MM.1S (cell line): ENCODE results near the gene SNRK.

Experiments
- DNase-seq: peaks from one replicate; pipeline ENCODE4 v3.0.0-alpha.2; 2015
- H2AFZ ChIP-seq: fragments of 300-600 bp; sonication (generic); 2 replicates; pipeline ENCODE4 v1.6.0; 2016; ENCODE audit warnings: antibody characterized with exemption, low read length
- H3F3A ChIP-seq: fragments of 300-600 bp; sonication (generic); 2 replicates; pipeline ENCODE4 v1.6.1; 2016; ENCODE audit warnings: mild to moderate bottlenecking, antibody characterized with exemption, low read length, moderate library complexity, mixed read lengths; ENCODE audit not compliant: insufficient read depth
- H3K27ac ChIP-seq: fragments of 300-600 bp; sonication (generic); 2 replicates; pipeline ENCODE4 v1.5.1; 2016; ENCODE audit warnings: mild to moderate bottlenecking, low read length
- H3K27me3 ChIP-seq: fragments of 300-600 bp; sonication (generic); replicated peaks from 2 replicates; pipeline ENCODE4 v1.6.0; 2016; ENCODE audit warnings: low read length; ENCODE audit not compliant: insufficient read depth
- H3K36me3 ChIP-seq: fragments of 300-600 bp; sonication (generic); replicated peaks from 2 replicates; pipeline ENCODE4 v1.6.1; 2016; ENCODE audit warnings: mild to moderate bottlenecking, low read length, mixed read lengths; ENCODE audit not compliant: insufficient read depth
- H3K4me1 ChIP-seq: fragments of 300-600 bp; sonication (generic); 2 replicates; pipeline ENCODE4 v1.6.1; 2016; ENCODE audit warnings: low read length, mixed read lengths
- H3K4me2 ChIP-seq: fragments of 300-600 bp; sonication (generic); 2 replicates; pipeline ENCODE4 v1.6.0; 2016; ENCODE audit warnings: low read depth, low read length
- H3K4me3 ChIP-seq: fragments of 300-600 bp; sonication (generic); 2 replicates; pipeline ENCODE4 v1.5.1; 2016; ENCODE audit warnings: low read length, mixed read lengths
- H3K79me2 ChIP-seq: fragments of 300-600 bp; sonication (generic); 2 replicates; pipeline ENCODE4 v1.6.1; 2016; ENCODE audit warnings: mixed run types, low read length, mixed read lengths
- H3K9ac ChIP-seq: fragments of 300-600 bp; sonication (generic); 2 replicates; pipeline ENCODE4 v1.6.1; 2016; ENCODE audit warnings: low read length, mixed read lengths
- H3K9me2 ChIP-seq: fragments of 300-600 bp; sonication (generic); replicated peaks from 2 replicates; pipeline ENCODE4 v1.6.1; 2016; ENCODE audit warnings: mild to moderate bottlenecking, low read length, mixed read lengths; ENCODE audit not compliant: insufficient read depth
- H3K9me3 ChIP-seq: fragments of 300-600 bp; sonication (generic); replicated peaks from 2 replicates; pipeline ENCODE4 v1.6.1; 2016; ENCODE audit warnings: mild to moderate bottlenecking, low read length, mixed read lengths; ENCODE audit not compliant: insufficient read depth
- H4K20me1 ChIP-seq: fragments of 300-600 bp; sonication (generic); 2 replicates; pipeline ENCODE4 v1.6.1; 2016; ENCODE audit warnings: mild to moderate bottlenecking, low read length, moderate library complexity, mixed read lengths; ENCODE audit not compliant: insufficient read depth
- EZH2 ChIP-seq: fragments of 300-600 bp; sonication (generic); optimal IDR thresholded peaks from 2 replicates; pipeline ENCODE3; 2017; ENCODE audit warnings: low read depth, mild to moderate bottlenecking, antibody characterized with exemption, low read length, mixed read lengths
- EZH2phosphoT487 ChIP-seq: fragments of 300-600 bp; sonication (generic); IDR thresholded peaks from 2 replicates; pipeline ENCODE4 v1.6.1; 2018; ENCODE audit warnings: antibody characterized with exemption, low read length
- TF ChIP-seq, protein P1 (sequence below): fragments of 300-600 bp; sonication (generic); IDR thresholded peaks from 2 replicates; pipeline ENCODE4 v1.5.1; 2016; ENCODE audit warnings: antibody characterized with exemption, low read length, mixed read lengths

Gene SNRK

DNA sequence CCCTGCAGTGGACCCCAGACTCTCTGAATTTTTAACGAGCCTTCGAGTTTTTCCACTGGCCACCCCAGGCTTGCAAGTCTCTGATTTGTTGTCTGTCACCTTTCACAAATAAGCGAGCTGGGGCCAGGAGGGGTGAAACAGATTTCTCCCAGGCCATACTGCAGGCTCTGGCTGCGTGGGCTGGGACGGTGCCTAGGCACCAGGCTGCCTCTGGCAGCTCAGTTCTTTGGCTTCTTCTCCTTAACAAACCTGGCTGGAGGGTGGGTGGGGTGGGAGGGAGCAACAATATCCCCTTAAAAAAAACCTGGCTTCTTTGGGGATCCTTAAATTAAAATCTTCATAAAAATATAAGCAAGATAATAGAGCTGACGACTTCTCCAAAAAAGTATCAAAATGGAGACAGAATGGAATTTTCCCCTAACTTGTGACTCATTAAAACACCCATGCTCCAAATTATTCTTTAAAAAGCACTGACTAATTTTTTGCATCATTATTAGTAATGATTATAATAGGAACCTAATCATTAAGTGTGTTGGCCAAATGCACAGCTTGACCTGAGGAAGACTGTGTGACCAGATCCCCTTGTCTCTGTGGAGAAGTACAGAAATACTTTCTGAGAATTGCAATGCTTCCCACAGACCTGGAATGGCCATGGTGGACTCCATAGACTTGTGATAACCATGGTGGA lies 84.1 kb downstream of the SNRK start:
- H3K36me3 ChIP-seq, result no peaks in the 10 kb centered on the region
- no peaks in the 10 kb centered on the region for H3K27me3 ChIP-seq
- H3K4me3 ChIP-seq, result no peak overlapping the region
- no peaks in the 10 kb centered on the region for H3K4me1 ChIP-seq
- no peaks in the 10 kb centered on the region for H3F3A ChIP-seq
- no peaks in the 10 kb centered on the region for H4K20me1 ChIP-seq
- no peaks in the 10 kb centered on the region for H3K79me2 ChIP-seq
- no peak overlapping the region for H3K27ac ChIP-seq
- H3K9ac ChIP-seq, result no peak overlapping the region
- no peaks in the 10 kb centered on the region for H3K9me3 ChIP-seq
- no peaks in the 10 kb centered on the region for H3K9me2 ChIP-seq
- DNase-seq, result no peak
- TF ChIP-seq EZH2 (no peak), EZH2phosphoT487 (no peak)
- TF ChIP-seq, protein P1, sequence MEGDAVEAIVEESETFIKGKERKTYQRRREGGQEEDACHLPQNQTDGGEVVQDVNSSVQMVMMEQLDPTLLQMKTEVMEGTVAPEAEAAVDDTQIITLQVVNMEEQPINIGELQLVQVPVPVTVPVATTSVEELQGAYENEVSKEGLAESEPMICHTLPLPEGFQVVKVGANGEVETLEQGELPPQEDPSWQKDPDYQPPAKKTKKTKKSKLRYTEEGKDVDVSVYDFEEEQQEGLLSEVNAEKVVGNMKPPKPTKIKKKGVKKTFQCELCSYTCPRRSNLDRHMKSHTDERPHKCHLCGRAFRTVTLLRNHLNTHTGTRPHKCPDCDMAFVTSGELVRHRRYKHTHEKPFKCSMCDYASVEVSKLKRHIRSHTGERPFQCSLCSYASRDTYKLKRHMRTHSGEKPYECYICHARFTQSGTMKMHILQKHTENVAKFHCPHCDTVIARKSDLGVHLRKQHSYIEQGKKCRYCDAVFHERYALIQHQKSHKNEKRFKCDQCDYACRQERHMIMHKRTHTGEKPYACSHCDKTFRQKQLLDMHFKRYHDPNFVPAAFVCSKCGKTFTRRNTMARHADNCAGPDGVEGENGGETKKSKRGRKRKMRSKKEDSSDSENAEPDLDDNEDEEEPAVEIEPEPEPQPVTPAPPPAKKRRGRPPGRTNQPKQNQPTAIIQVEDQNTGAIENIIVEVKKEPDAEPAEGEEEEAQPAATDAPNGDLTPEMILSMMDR, result no peak
- H2AFZ ChIP-seq, result no peak overlapping the region
- no peak overlapping the region for H3K4me2 ChIP-seq

DNA sequence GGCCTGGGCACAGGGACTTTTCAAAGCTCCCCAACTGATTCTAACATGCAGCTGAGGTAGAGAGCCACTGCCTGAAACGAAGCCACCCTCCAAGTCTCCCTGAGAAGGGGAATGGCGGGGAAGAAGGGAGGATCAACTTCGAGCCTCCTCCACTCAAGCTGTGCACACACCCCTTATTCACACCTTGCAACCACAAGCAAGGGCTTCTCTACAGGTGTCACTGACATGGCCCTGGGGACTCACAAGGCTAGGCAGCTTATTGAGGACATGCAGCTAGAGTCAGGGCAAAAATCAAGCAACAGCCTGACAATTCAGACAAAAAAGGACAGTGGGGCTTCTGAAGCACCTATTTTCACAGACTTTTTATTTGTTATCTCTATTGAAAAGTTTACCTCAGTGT lies 85.2 kb downstream of the SNRK start:
- H3K79me2 ChIP-seq, result no peaks in the 10 kb centered on the region
- no peak overlapping the region for H3K4me2 ChIP-seq
- no peaks in the 10 kb centered on the region for H3K9me3 ChIP-seq
- H3K9me2 ChIP-seq, result no peaks in the 10 kb centered on the region
- DNase-seq, result no peak
- H3K4me3 ChIP-seq, result no peak overlapping the region
- H2AFZ ChIP-seq, result no peak overlapping the region
- H3K27ac ChIP-seq, result no peak overlapping the region
- no peaks in the 10 kb centered on the region for H3K4me1 ChIP-seq
- TF ChIP-seq EZH2 (no peak), EZH2phosphoT487 (no peak)
- TF ChIP-seq, protein P1, result no peak
- H3K27me3 ChIP-seq, result no peaks in the 10 kb centered on the region
- no peaks in the 10 kb centered on the region for H4K20me1 ChIP-seq
- H3K9ac ChIP-seq, result no peak overlapping the region
- no peaks in the 10 kb centered on the region for H3F3A ChIP-seq
- no peaks in the 10 kb centered on the region for H3K36me3 ChIP-seq

DNA sequence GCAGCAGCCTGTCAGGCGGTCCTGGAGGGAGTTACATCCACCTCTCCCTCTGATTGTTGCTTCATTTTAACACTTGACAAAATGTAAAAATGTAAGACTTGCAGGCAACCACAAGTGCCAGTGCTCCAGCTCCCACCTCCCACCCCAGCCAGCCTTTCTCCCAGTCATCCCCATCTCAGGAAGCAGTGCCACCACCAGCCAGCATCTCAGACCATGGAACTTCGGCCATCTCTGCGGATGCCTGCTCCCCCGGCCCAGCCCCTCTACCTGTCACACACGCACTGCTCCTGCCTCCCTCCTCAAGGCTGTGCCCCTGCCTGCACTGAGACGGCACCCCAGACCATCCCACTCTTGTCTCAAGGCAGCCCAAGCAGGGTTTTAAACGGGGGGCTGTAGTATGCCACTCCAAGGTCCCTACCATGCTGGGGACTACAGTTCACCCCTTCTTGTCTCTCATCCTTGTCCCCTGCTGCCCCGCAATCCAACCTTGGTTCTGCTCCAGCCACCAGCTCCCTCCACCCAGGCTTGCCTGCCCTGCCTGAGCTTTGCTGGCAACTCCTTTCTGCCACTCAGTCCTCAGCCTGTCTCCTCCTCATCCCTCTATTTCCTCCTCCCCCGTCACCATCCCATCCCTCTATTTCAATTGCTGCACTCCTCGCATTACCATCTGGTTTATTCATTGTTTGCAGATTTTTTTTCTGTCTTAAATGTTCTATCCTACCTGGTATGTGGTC lies 85.8 kb downstream of the SNRK start:
- Histone ChIP-seq H3K4me3 (no peak overlapping the region), H3K79me2 (no peaks in the 10 kb centered on the region), H3K27ac (no peak overlapping the region), H3K27me3 (no peaks in the 10 kb centered on the region), H3K4me2 (no peak overlapping the region), H3F3A (no peaks in the 10 kb centered on the region), H3K4me1 (no peaks in the 10 kb centered on the region), H3K36me3 (no peaks in the 10 kb centered on the region), H4K20me1 (no peaks in the 10 kb centered on the region), H3K9me3 (no peaks in the 10 kb centered on the region), H3K9ac (no peak overlapping the region), H3K9me2 (no peaks in the 10 kb centered on the region), H2AFZ (no peak overlapping the region)
- no peak for DNase-seq
- TF ChIP-seq EZH2 (no peak), EZH2phosphoT487 (no peak)
